ENCODE measurements around the gene ARID1A.

Gene ARID1A

DNA sequence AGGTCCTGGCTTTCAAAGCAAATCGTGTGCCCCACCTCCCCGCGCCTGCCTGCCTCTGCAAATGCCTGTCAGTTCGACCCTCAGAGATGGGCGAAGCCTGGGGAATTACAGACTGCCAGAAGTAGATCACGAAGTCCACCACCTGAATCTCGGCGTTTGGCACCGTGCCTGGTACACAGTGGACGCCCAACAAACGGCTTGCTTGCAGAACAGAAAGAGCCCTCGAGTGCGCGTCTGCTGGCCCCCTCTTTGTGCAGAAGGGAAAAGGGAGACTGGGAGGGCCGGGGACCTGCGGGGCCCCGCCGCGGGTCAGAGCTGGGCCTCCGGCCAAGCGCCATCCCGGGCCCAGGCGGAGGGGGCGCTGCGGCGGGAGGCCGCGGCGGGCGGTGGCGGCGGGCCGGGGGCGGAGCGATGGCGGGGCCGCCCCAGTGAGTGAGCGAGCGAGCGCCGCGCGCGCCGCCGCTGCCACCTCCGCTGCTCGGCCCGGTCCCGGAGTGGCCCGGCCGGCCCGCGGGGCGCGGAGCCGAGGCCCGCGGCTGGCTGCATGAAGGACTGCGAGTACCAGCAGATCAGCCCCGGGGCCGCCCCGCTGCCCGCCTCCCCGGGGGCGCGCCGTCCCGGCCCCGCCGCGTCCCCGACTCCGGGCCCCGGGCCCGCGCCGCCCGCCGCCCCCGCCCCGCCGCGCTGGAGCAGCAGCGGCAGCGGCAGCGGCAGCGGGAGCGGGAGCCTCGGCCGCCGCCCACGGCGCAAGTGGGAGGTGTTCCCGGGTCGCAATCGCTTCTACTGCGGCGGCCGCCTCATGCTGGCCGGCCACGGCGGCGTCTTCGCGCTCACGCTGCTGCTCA is 130.7 kb downstream of the ARID1A start, which contains the start of gene ZDHHC18:
TSS of gene ZDHHC18 (plus strand) at position 428 of the 845 bp plus-strand sequence. CDS start at position 545, 117 bp downstream.
- DNase-seq (ENCODE audit: low read depth in 4 of 4, low spot score in 1 of 4) = peak in 3 of 4 experiments; percentile 49 to 57 (median 57)

DNA sequence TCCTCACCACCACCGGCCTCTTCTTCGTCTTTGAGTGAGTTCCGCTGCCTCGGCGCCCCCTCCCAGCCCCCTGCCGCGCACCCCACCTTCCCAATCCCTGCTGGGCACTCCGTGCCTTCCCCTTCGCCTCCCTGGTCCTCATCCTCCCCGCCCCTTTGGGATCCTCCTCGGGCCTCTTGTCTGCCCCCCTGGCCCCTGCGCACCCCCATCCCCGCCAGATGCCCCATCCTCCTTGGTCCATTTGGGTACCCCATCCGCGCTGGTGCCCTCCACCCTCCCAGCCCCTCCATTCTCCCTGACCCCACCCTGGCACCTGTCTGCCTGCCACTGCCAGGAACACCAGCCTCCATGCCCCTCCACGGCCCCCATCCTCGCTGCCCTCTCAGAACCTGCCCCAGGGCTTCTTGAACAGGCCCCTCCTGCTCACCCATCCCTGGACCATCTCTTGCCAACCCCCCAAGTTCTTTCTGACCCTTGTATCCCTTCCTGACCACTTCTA is 131.3 kb downstream of the ARID1A start:
- DNase-seq (ENCODE audit: low read depth in 4 of 4, low spot score in 1 of 4) = no peak

DNA sequence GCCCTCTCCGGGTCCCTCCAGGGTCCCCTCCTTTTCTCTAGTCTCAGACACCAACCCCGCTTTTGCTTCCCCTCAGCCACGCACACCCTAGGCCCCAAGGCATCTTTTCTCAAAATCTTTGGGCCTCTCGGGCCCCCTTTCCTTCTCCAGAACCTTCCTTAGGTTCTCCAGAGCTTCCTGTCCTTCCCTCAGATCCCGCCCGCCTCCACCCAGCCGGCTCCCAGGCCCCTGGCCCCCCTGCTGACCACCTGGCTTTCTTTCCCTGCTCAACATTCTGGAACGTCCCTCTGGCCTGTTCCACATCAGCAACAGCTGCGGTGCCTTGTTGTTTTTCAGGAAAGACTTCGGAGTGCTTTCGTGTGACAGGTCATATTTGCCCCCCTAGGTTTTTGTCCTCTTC is 131.8 kb downstream of the ARID1A start:
- DNase-seq (ENCODE audit: low read depth in 4 of 4, low spot score in 1 of 4) = no peak

DNA sequence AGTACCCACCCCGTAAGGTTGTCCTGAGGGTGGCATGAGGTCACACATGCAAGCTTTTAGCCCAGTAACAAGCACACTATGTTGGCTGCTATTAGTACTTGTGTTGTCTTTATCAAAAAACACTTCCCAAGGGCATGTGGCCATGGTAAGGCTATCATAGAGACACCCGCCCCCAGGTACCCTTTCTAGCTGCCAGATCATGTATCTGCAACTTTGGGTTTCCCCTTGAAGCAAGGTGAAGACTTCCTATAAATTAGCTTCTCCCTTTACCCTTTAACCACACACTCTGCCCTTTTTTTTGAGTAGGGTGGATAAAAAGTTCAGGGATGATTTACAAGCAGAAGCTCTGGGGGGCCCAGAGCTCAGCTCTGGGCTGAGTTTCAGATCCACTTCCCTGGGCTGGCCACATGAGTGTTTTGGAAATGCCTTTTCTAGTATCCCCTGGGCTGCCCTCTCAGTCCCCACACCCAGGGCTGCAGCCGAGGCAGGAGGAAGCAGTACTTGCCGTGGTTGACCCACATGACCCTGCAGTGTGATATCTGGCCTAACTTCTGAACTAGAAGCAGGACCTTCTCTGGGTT is 132.7 kb downstream of the ARID1A start:
- no peak for DNase-seq (ENCODE audit: low read depth in 4 of 4, low spot score in 1 of 4)

DNA sequence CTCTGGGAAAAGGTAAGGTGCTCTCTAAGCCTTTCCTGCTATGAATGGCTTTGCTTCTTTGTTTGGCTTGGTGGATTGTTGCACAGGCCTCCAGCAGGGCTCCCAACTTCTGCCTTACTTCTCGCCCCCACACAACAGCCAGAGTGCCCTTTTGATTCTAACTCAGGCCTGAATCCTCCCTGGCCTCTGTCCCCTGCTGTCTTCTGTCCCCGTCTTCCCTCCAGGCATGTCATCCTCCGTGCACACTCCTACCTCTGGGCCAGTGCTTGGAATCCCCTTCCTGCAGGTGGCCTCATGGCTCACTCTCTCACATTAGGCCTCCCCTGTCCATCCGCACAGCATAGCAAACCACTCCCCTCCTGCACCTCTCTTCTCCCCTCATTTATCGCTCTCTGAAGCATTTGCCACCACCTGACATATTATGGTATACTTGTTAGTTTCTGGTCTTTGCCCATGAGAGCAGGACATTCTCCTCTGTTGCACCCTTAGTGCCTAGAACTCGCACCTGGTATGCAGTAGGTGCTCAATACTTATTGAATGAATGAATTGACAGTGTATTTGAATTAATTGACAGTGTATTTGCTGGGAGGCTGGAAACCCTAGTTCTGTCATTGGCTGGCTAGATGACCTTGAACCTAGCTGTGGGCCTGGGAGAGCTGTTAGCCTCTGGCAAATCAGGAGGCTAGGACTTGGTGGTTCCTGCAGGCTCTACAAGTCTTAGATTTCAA is 133.5 kb downstream of the ARID1A start:
- no peak for DNase-seq (ENCODE audit: low read depth in 4 of 4, low spot score in 1 of 4)

DNA sequence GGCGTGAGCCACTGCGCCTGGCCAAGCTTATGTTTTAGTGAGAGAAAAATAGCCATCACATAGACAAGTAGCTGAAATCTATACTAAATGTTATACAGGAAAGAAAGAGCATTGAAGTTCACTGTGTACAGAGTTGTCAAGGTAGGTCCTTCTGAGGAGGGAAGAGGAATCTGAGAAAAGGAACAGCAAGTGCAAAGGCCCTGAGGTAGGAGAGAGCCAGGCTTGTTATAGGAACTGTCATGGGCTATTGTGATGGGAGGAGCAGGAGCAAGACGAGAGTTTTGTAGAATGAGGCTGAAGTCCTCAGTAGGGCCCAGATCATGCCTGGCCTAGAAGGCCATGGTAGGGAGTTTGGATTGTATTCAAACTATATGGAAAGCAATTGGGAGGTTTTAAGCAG is 135.2 kb downstream of the ARID1A start:
- no peak for DNase-seq (ENCODE audit: low read depth in 4 of 4, low spot score in 1 of 4)
